HEK293 (cell line): ENCODE measurements around the gene WDR13.
A peak's percentile ranks its signal among the peaks of the same experiment; 100 is the strongest.

ENCODE experiments used
- CTCF ChIA-PET: fragments of 350-600 bp; formaldehyde crosslinking; extraction: SDS; loops from one replicate; lab custom pipeline; 2021; ENCODE audit warnings: antibody characterized with exemption; lab: Yijun Ruan, JAX
- POLR2A ChIA-PET: fragments of 300-600 bp; formaldehyde crosslinking; extraction: SDS; loops from one replicate; lab custom pipeline; 2020; ENCODE audit warnings: antibody characterized with exemption, inconsistent platforms; lab: Yijun Ruan, JAX
- H3K27ac ChIP-seq: fragments of 200-500 bp; sonication (Bioruptor generic); 2 replicates; pipeline ENCODE4 v1.5.1; 2014; ENCODE audit warnings: low read depth, low read length, control low read depth, inconsistent platforms; ENCODE audit errors: extremely low read depth
- H3K36me3 ChIP-seq, 2 experiments: fragments of 200-500 bp in 1 of 2; sonication (Bioruptor generic) in 1 of 2; 1 replicate in 1 of 2; 2 replicates in 1 of 2; pipeline ENCODE4 v1.5.1; 2014 to 2017; ENCODE audit warnings: inconsistent platforms in 2 of 2, low read length in 2 of 2; ENCODE audit not compliant: control insufficient read depth in 2 of 2, insufficient read depth in 1 of 2
- H3K4me1 ChIP-seq: fragments of 200-500 bp; sonication (Bioruptor generic); 2 replicates; pipeline ENCODE4 v1.5.1; 2014; ENCODE audit warnings: mild to moderate bottlenecking, low read length, inconsistent platforms; ENCODE audit not compliant: control insufficient read depth, insufficient read depth
- H3K4me3 ChIP-seq: 2 replicates; pipeline ENCODE4 v1.5.1; 2011; ENCODE audit warnings: low read depth, mild to moderate bottlenecking, control low read depth, low read length, moderate library complexity
- H3K9me3 ChIP-seq: fragments of 200-500 bp; sonication (Bioruptor generic); 2 replicates; pipeline ENCODE4 v1.5.1; 2014; ENCODE audit warnings: low read depth, low read length, inconsistent platforms; ENCODE audit not compliant: control insufficient read depth, insufficient read depth
- BCL11B ChIP-seq: fragments of 450-650 bp; formaldehyde crosslinking; IDR thresholded peaks from 2 replicates; pipeline ENCODE4 v1.5.1; 2016; ENCODE audit warnings: low read depth, missing biosample characterization, missing genetic modification characterization
- FEZF1 ChIP-seq: fragments of 450-650 bp; formaldehyde crosslinking; IDR thresholded peaks from 2 replicates; pipeline ENCODE4 v1.5.1; 2016; ENCODE audit warnings: missing biosample characterization, missing genetic modification characterization
- GLI4 ChIP-seq: fragments of 450-650 bp; formaldehyde crosslinking; IDR thresholded peaks from 2 replicates; pipeline ENCODE4 v1.5.1; 2016; ENCODE audit warnings: missing biosample characterization, missing genetic modification characterization
- KLF10 ChIP-seq: fragments of 450-650 bp; IDR thresholded peaks from 2 replicates; pipeline ENCODE4 v1.5.1; 2018; ENCODE audit warnings: missing biosample characterization, mild to moderate bottlenecking, missing genetic modification characterization
- MZF1 ChIP-seq: fragments of 450-650 bp; formaldehyde crosslinking; IDR thresholded peaks from 2 replicates; pipeline ENCODE4 v1.5.1; 2017; ENCODE audit warnings: missing biosample characterization, missing genetic modification characterization, borderline replicate concordance
- YY1 ChIP-seq: fragments of 450-650 bp; formaldehyde crosslinking; IDR thresholded peaks from 2 replicates; pipeline ENCODE4 v1.5.1; 2018; ENCODE audit warnings: missing biosample characterization, missing genetic modification characterization
- ZBTB20 ChIP-seq: fragments of 450-650 bp; formaldehyde crosslinking; IDR thresholded peaks from 2 replicates; pipeline ENCODE4 v1.5.1; 2016; ENCODE audit warnings: missing biosample characterization, missing genetic modification characterization
- ZBTB21 ChIP-seq: fragments of 450-650 bp; formaldehyde crosslinking; IDR thresholded peaks from 2 replicates; pipeline ENCODE4 v1.5.1; 2017; ENCODE audit warnings: missing biosample characterization, missing genetic modification characterization
- ZFP37 ChIP-seq: fragments of 450-650 bp; formaldehyde crosslinking; IDR thresholded peaks from 2 replicates; pipeline ENCODE4 v1.5.1; 2016; ENCODE audit warnings: missing biosample characterization, missing genetic modification characterization
- ZNF112 ChIP-seq: fragments of 450-650 bp; formaldehyde crosslinking; IDR thresholded peaks from 2 replicates; pipeline ENCODE4 v1.5.0; 2017; ENCODE audit warnings: missing biosample characterization, missing genetic modification characterization
- ZNF146 ChIP-seq: fragments of 450-650 bp; formaldehyde crosslinking; IDR thresholded peaks from 2 replicates; pipeline ENCODE4 v1.5.1; 2016; ENCODE audit warnings: missing biosample characterization, missing genetic modification characterization
- ZNF26 ChIP-seq: fragments of 450-650 bp; formaldehyde crosslinking; IDR thresholded peaks from 2 replicates; pipeline ENCODE4 v1.5.1; 2016; ENCODE audit warnings: missing biosample characterization, missing genetic modification characterization
- ZNF37A ChIP-seq: fragments of 450-650 bp; IDR thresholded peaks from 2 replicates; pipeline ENCODE4 v1.5.1; 2018; ENCODE audit warnings: missing biosample characterization, missing genetic modification characterization
- TF ChIP-seq, protein P1 (sequence below): fragments of 450-650 bp; formaldehyde crosslinking; IDR thresholded peaks from 2 replicates; pipeline ENCODE4 v1.5.1; 2016; ENCODE audit warnings: missing biosample characterization, missing genetic modification characterization, low read depth
- TF ChIP-seq, protein P2 (sequence below): fragments of 450-650 bp; formaldehyde crosslinking; IDR thresholded peaks from 2 replicates; pipeline ENCODE4 v1.5.1; 2017; ENCODE audit warnings: missing biosample characterization, missing genetic modification characterization
- TF ChIP-seq, protein P3 (sequence below): fragments of 450-650 bp; formaldehyde crosslinking; IDR thresholded peaks from 2 replicates; pipeline ENCODE4 v1.5.1; 2017; ENCODE audit warnings: missing biosample characterization, missing genetic modification characterization
- TF ChIP-seq, protein P4 (sequence below): fragments of 450-650 bp; formaldehyde crosslinking; IDR thresholded peaks from 2 replicates; pipeline ENCODE4 v1.5.1; 2016; ENCODE audit warnings: missing biosample characterization, missing genetic modification characterization
- TF ChIP-seq, protein P5 (sequence below): fragments of 450-650 bp; formaldehyde crosslinking; IDR thresholded peaks from 2 replicates; pipeline ENCODE4 v1.5.1; 2017; ENCODE audit warnings: missing biosample characterization, missing genetic modification characterization
- TF ChIP-seq, protein P6 (sequence below): IDR thresholded peaks from 2 replicates; pipeline ENCODE4 v1.6.1; 2011; ENCODE audit warnings: mild to moderate bottlenecking, low read depth, low read length, borderline replicate concordance
- TF ChIP-seq, protein P7 (sequence below): fragments of 450-650 bp; formaldehyde crosslinking; IDR thresholded peaks from 2 replicates; pipeline ENCODE4 v1.5.1; 2016; ENCODE audit warnings: missing biosample characterization, missing genetic modification characterization

Gene WDR13

DNA sequence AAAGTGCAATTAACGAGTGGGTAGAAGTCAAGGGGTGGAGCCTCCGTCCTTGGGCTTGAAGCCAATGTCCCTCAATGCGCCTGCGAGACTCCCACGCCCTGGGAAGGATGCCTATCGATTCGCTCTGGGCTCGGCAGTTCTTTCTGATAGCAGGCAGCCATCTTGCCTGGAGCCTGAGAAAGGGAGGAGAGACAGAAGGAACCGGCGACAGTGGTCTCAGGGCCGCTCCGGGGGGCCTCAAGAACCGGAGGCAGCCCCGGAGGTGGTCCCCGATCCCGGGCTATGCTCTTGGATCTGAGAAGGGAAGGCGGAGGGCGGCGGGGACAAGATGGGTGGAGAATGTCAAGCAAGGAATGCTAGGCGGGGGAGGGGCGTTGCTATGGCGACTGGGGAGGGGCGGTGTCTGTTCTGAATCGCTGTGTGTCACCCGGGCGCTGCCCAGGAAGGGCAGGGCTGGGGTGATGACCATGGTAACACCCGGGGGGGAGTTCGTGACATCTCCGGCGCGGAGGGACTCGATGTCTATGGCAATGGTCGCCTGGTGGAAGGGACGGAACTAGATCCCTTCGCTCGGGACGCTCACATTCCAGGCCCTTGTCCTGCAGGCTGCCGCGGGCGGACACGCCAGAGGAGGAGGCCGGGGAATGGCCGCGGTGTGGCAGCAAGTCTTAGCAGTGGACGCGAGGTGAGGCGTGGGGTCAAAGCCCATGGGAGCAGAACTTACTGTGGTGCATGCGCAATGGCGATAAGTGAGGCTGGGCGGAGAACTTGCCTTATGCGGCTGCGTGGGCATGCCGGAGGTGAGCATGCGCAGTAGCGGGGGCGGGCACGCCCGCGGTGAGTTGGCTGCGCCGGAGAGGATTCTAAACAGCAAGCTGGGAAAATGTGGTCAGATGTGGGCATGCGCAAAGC lies at the start of gene WDR13:
Gene WDR13, plus strand, starts transcription at position 140 of the 912 bp plus-strand sequence. Its CDS starts 505 bp downstream, at position 645.
- Histone ChIP-seq H3K9me3 (no peaks in the 10 kb centered on the region), H3K36me3 (peaks cover 0 to 41% of the 10 kb centered on the region in 2 experiments), H3K4me1 (peaks cover 3% of the 10 kb centered on the region; the same call in 1 of the 2 replicates), H3K4me3 (peak within 1 kb of the TSS; percentile 83), H3K27ac (peak within 1 kb of the TSS; percentile 96)
- POLR2A ChIA-PET: interaction anchor here (0.6 to 1.6 kb wide), 4 partner anchors 19 to 574 kb away, joined by 3 read pairs; partner anchors contain the start of genes PLP2 and RBM3
- CTCF ChIA-PET: interaction anchor here (0.5 to 0.7 kb wide), 2 partner anchors 12 to 507 kb away, joined by 3 to 5 read pairs; no protein-coding TSS in a partner anchor
- TF ChIP-seq YY1 (peak; percentile 89), ZNF146 (tag by site-specific recombination) (no peak), ZBTB21 (tag by site-specific recombination) (peak; percentile 18; the same call in 1 of the 2 replicates), ZNF26 (no peak), GLI4 (tag by site-specific recombination) (no peak), ZBTB20 (peak; percentile 47; the same call in 1 of the 2 replicates), ZNF112 (no peak), ZNF37A (tag by site-specific recombination) (no peak), ZFP37 (tag by site-specific recombination) (peak; percentile 67; the same call in 1 of the 2 replicates), FEZF1 (tag by site-specific recombination) (no peak), KLF10 (peak; percentile 77), BCL11B (tag by site-specific recombination) (peak; percentile 99), MZF1 (tag by site-specific recombination) (no peak)
- TF ChIP-seq, protein P1, sequence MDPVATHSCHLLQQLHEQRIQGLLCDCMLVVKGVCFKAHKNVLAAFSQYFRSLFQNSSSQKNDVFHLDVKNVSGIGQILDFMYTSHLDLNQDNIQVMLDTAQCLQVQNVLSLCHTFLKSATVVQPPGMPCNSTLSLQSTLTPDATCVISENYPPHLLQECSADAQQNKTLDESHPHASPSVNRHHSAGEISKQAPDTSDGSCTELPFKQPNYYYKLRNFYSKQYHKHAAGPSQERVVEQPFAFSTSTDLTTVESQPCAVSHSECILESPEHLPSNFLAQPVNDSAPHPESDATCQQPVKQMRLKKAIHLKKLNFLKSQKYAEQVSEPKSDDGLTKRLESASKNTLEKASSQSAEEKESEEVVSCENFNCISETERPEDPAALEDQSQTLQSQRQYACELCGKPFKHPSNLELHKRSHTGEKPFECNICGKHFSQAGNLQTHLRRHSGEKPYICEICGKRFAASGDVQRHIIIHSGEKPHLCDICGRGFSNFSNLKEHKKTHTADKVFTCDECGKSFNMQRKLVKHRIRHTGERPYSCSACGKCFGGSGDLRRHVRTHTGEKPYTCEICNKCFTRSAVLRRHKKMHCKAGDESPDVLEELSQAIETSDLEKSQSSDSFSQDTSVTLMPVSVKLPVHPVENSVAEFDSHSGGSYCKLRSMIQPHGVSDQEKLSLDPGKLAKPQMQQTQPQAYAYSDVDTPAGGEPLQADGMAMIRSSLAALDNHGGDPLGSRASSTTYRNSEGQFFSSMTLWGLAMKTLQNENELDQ (tag by site-specific recombination): no peak
- TF ChIP-seq, protein P2, sequence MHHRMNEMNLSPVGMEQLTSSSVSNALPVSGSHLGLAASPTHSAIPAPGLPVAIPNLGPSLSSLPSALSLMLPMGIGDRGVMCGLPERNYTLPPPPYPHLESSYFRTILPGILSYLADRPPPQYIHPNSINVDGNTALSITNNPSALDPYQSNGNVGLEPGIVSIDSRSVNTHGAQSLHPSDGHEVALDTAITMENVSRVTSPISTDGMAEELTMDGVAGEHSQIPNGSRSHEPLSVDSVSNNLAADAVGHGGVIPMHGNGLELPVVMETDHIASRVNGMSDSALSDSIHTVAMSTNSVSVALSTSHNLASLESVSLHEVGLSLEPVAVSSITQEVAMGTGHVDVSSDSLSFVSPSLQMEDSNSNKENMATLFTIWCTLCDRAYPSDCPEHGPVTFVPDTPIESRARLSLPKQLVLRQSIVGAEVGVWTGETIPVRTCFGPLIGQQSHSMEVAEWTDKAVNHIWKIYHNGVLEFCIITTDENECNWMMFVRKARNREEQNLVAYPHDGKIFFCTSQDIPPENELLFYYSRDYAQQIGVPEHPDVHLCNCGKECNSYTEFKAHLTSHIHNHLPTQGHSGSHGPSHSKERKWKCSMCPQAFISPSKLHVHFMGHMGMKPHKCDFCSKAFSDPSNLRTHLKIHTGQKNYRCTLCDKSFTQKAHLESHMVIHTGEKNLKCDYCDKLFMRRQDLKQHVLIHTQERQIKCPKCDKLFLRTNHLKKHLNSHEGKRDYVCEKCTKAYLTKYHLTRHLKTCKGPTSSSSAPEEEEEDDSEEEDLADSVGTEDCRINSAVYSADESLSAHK (tag by site-specific recombination): 0 out of 2 replicates have a peak, but pooled peaks have one; percentile 9
- TF ChIP-seq, protein P3, sequence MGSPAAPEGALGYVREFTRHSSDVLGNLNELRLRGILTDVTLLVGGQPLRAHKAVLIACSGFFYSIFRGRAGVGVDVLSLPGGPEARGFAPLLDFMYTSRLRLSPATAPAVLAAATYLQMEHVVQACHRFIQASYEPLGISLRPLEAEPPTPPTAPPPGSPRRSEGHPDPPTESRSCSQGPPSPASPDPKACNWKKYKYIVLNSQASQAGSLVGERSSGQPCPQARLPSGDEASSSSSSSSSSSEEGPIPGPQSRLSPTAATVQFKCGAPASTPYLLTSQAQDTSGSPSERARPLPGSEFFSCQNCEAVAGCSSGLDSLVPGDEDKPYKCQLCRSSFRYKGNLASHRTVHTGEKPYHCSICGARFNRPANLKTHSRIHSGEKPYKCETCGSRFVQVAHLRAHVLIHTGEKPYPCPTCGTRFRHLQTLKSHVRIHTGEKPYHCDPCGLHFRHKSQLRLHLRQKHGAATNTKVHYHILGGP (tag by site-specific recombination): peak; percentile 58; the same call in 1 of the 2 replicates
- TF ChIP-seq, protein P4, sequence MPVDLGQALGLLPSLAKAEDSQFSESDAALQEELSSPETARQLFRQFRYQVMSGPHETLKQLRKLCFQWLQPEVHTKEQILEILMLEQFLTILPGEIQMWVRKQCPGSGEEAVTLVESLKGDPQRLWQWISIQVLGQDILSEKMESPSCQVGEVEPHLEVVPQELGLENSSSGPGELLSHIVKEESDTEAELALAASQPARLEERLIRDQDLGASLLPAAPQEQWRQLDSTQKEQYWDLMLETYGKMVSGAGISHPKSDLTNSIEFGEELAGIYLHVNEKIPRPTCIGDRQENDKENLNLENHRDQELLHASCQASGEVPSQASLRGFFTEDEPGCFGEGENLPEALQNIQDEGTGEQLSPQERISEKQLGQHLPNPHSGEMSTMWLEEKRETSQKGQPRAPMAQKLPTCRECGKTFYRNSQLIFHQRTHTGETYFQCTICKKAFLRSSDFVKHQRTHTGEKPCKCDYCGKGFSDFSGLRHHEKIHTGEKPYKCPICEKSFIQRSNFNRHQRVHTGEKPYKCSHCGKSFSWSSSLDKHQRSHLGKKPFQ (tag by site-specific recombination): no peak
- TF ChIP-seq, protein P5, sequence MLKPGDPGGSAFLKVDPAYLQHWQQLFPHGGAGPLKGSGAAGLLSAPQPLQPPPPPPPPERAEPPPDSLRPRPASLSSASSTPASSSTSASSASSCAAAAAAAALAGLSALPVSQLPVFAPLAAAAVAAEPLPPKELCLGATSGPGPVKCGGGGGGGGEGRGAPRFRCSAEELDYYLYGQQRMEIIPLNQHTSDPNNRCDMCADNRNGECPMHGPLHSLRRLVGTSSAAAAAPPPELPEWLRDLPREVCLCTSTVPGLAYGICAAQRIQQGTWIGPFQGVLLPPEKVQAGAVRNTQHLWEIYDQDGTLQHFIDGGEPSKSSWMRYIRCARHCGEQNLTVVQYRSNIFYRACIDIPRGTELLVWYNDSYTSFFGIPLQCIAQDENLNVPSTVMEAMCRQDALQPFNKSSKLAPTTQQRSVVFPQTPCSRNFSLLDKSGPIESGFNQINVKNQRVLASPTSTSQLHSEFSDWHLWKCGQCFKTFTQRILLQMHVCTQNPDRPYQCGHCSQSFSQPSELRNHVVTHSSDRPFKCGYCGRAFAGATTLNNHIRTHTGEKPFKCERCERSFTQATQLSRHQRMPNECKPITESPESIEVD (tag by site-specific recombination): no peak
- TF ChIP-seq, protein P6, sequence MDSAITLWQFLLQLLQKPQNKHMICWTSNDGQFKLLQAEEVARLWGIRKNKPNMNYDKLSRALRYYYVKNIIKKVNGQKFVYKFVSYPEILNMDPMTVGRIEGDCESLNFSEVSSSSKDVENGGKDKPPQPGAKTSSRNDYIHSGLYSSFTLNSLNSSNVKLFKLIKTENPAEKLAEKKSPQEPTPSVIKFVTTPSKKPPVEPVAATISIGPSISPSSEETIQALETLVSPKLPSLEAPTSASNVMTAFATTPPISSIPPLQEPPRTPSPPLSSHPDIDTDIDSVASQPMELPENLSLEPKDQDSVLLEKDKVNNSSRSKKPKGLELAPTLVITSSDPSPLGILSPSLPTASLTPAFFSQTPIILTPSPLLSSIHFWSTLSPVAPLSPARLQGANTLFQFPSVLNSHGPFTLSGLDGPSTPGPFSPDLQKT: no peak
- TF ChIP-seq, protein P7, sequence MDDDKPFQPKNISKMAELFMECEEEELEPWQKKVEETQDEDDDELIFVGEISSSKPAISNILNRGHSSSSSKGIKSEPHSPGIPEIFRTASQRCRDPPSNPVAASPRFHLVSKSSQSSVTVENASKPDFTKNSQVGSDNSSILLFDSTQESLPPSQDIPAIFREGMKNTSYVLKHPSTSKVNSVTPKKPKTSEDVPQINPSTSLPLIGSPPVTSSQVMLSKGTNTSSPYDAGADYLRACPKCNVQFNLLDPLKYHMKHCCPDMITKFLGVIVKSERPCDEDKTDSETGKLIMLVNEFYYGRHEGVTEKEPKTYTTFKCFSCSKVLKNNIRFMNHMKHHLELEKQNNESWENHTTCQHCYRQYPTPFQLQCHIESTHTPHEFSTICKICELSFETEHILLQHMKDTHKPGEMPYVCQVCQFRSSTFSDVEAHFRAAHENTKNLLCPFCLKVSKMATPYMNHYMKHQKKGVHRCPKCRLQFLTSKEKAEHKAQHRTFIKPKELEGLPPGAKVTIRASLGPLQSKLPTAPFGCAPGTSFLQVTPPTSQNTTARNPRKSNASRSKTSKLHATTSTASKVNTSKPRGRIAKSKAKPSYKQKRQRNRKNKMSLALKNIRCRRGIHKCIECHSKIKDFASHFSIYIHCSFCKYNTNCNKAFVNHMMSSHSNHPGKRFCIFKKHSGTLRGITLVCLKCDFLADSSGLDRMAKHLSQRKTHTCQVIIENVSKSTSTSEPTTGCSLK: no peak
